Measurements from ENCODE around the gene ALDH1A1. TPM values are rescaled to one million over a fixed set of nuclear protein-coding genes. Genes with fewer than 3 reads are reported as not detected.

The ALDH1A1 gene
- total and polyA plus RNA-seq, 7 experiments from 2014 or later: 1.0 to 11.9 (median 2.0) TPM; not detected in 3

- peaks cover 0 to 4% (median 0%) of the 10 kb centered on the region in 11 donors for H3K9me3 Mint-ChIP-seq
- ChIA-PET CTCF (no interaction called here), POLR2A (no interaction called here)
- H3K4me1 Mint-ChIP-seq: no peaks in the 10 kb centered on the region
- peaks cover 0 to 10% (median 0%) of the 10 kb centered on the region in 5 donors for H3K27me3 Mint-ChIP-seq
- intact Hi-C loops (cut with micrococcal nuclease): no loop called here
- no peaks in the 10 kb centered on the region for H3K36me3 Mint-ChIP-seq
- Histone ChIP-seq H3K27me3 (ENCODE audit: control insufficient read depth in 2 of 2, insufficient read depth in 2 of 2, low read length in 2 of 2) (no peaks in the 10 kb centered on the region), H3K4me1 (ENCODE audit: control insufficient read depth in 2 of 2, insufficient read depth in 2 of 2, low read length in 2 of 2) (no peaks in the 10 kb centered on the region), H3K9me3 (ENCODE audit: control insufficient read depth in 2 of 3, low read length in 3 of 3) (no peaks in the 10 kb centered on the region), H3K4me3 (ENCODE audit: low read length) (no peak overlapping the region), H3K27ac (ENCODE audit: low read depth, low read length) (no peak overlapping the region), H3K36me3 (ENCODE audit: control insufficient read depth in 2 of 3, insufficient read depth in 3 of 3, low read length in 3 of 3) (no peaks in the 10 kb centered on the region)
- H3K4me3 Mint-ChIP-seq: no peak overlapping the region
- DNase-seq (no peak), ATAC-seq (no peak)
- no peak overlapping the region for H3K27ac Mint-ChIP-seq
Observed at GRCh38 chr9:72930828-72931227, 22.0 kb downstream of the ALDH1A1 start.

- Histone ChIP-seq H3K36me3 (ENCODE audit: control insufficient read depth in 2 of 3, insufficient read depth in 3 of 3, low read length in 3 of 3) (no peaks in the 10 kb centered on the region), H3K27ac (ENCODE audit: low read depth, low read length) (no peak overlapping the region), H3K27me3 (ENCODE audit: control insufficient read depth in 2 of 2, insufficient read depth in 2 of 2, low read length in 2 of 2) (no peaks in the 10 kb centered on the region), H3K4me1 (ENCODE audit: control insufficient read depth in 2 of 2, insufficient read depth in 2 of 2, low read length in 2 of 2) (no peaks in the 10 kb centered on the region), H3K9me3 (ENCODE audit: control insufficient read depth in 2 of 3, low read length in 3 of 3) (no peaks in the 10 kb centered on the region), H3K4me3 (ENCODE audit: low read length) (no peak overlapping the region)
- CTCF ChIA-PET: no interaction called here
- no peak for DNase-seq
- intact Hi-C loops (cut with micrococcal nuclease): no loop called here
- Mint-ChIP-seq H3K36me3 (no peaks in the 10 kb centered on the region), H3K27me3 (peaks cover 0 to 10% (median 0%) of the 10 kb centered on the region in 5 donors), H3K4me1 (no peaks in the 10 kb centered on the region), H3K4me3 (no peak overlapping the region), H3K9me3 (no peaks in the 10 kb centered on the region), H3K27ac (no peak overlapping the region)
- POLR2A ChIA-PET: no interaction called here
- ATAC-seq: no peak
Observed at GRCh38 chr9:72929542-72929941, 23.3 kb downstream of the ALDH1A1 start.

- Histone ChIP-seq H3K4me1 (ENCODE audit: control insufficient read depth in 2 of 2, insufficient read depth in 2 of 2, low read length in 2 of 2) (no peaks in the 10 kb centered on the region), H3K4me3 (ENCODE audit: low read length) (no peak overlapping the region), H3K9me3 (ENCODE audit: control insufficient read depth in 2 of 3, low read length in 3 of 3) (no peaks in the 10 kb centered on the region), H3K27ac (ENCODE audit: low read depth, low read length) (no peak overlapping the region), H3K27me3 (ENCODE audit: control insufficient read depth in 2 of 2, insufficient read depth in 2 of 2, low read length in 2 of 2) (no peaks in the 10 kb centered on the region), H3K36me3 (ENCODE audit: control insufficient read depth in 2 of 3, insufficient read depth in 3 of 3, low read length in 3 of 3) (no peaks in the 10 kb centered on the region)
- intact Hi-C loops (cut with micrococcal nuclease): no loop called here
- POLR2A ChIA-PET: no interaction called here
- Mint-ChIP-seq H3K27ac (no peak overlapping the region), H3K36me3 (no peaks in the 10 kb centered on the region), H3K4me3 (no peak overlapping the region), H3K4me1 (no peaks in the 10 kb centered on the region), H3K9me3 (no peaks in the 10 kb centered on the region), H3K27me3 (peaks cover 0 to 6% (median 0%) of the 10 kb centered on the region in 5 donors)
- ATAC-seq (no peak), DNase-seq (no peak)
- CTCF ChIA-PET: no interaction called here
Observed at GRCh38 chr9:72928042-72928507, 24.8 kb downstream of the ALDH1A1 start.

- H3K4me3 Mint-ChIP-seq: no peak overlapping the region
- CTCF ChIA-PET: no interaction called here
- H3K27me3 ChIP-seq (ENCODE audit: control insufficient read depth in 2 of 2, insufficient read depth in 2 of 2, low read length in 2 of 2): no peaks in the 10 kb centered on the region
- no peaks in the 10 kb centered on the region for H3K9me3 ChIP-seq (ENCODE audit: control insufficient read depth in 2 of 3, low read length in 3 of 3)
- no peaks in the 10 kb centered on the region for H3K36me3 ChIP-seq (ENCODE audit: control insufficient read depth in 2 of 3, insufficient read depth in 3 of 3, low read length in 3 of 3)
- peaks cover 0 to 3% (median 0%) of the 10 kb centered on the region in 11 donors for H3K9me3 Mint-ChIP-seq
- H3K27me3 Mint-ChIP-seq: peaks cover 0 to 9% (median 5%) of the 10 kb centered on the region in 5 donors
- H3K27ac Mint-ChIP-seq: no peak overlapping the region
- POLR2A ChIA-PET: no interaction called here
- no peaks in the 10 kb centered on the region for H3K4me1 Mint-ChIP-seq
- no peaks in the 10 kb centered on the region for H3K4me1 ChIP-seq (ENCODE audit: control insufficient read depth in 2 of 2, insufficient read depth in 2 of 2, low read length in 2 of 2)
- DNase-seq (no peak), ATAC-seq (no peak)
- no peak overlapping the region for H3K27ac ChIP-seq (ENCODE audit: low read depth, low read length)
- no peaks in the 10 kb centered on the region for H3K36me3 Mint-ChIP-seq
- intact Hi-C loops (cut with micrococcal nuclease): no loop called here
- H3K4me3 ChIP-seq (ENCODE audit: low read length): no peak overlapping the region
Observed at GRCh38 chr9:72926506-72926905, 26.3 kb downstream of the ALDH1A1 start.

GRCh38 chr9:72925891-72926290 lies 27.0 kb downstream of the ALDH1A1 start:
- H3K27ac Mint-ChIP-seq: no peak overlapping the region
- no peaks in the 10 kb centered on the region for H3K4me1 Mint-ChIP-seq
- Histone ChIP-seq H3K27ac (ENCODE audit: low read depth, low read length) (no peak overlapping the region), H3K9me3 (ENCODE audit: control insufficient read depth in 2 of 3, low read length in 3 of 3) (no peaks in the 10 kb centered on the region), H3K4me3 (ENCODE audit: low read length) (no peak overlapping the region), H3K27me3 (ENCODE audit: control insufficient read depth in 2 of 2, insufficient read depth in 2 of 2, low read length in 2 of 2) (no peaks in the 10 kb centered on the region), H3K36me3 (ENCODE audit: control insufficient read depth in 2 of 3, insufficient read depth in 3 of 3, low read length in 3 of 3) (no peaks in the 10 kb centered on the region), H3K4me1 (ENCODE audit: control insufficient read depth in 2 of 2, insufficient read depth in 2 of 2, low read length in 2 of 2) (no peaks in the 10 kb centered on the region)
- intact Hi-C loops (cut with micrococcal nuclease): no loop called here
- H3K36me3 Mint-ChIP-seq: no peaks in the 10 kb centered on the region
- POLR2A ChIA-PET: no interaction called here
- peak; percentile 22 for ATAC-seq
- H3K4me3 Mint-ChIP-seq: no peak overlapping the region
- H3K9me3 Mint-ChIP-seq: peaks cover 0 to 3% (median 0%) of the 10 kb centered on the region in 11 donors
- peaks cover 0 to 9% (median 5%) of the 10 kb centered on the region in 5 donors for H3K27me3 Mint-ChIP-seq
- CTCF ChIA-PET: no interaction called here
- no peak for DNase-seq

GRCh38 chr9:72925126-72925789 lies 27.6 kb downstream of the ALDH1A1 start:
- Histone ChIP-seq H3K27me3 (ENCODE audit: control insufficient read depth in 2 of 2, insufficient read depth in 2 of 2, low read length in 2 of 2) (no peaks in the 10 kb centered on the region), H3K4me3 (ENCODE audit: low read length) (no peak overlapping the region), H3K9me3 (ENCODE audit: control insufficient read depth in 2 of 3, low read length in 3 of 3) (no peaks in the 10 kb centered on the region), H3K27ac (ENCODE audit: low read depth, low read length) (no peak overlapping the region), H3K4me1 (ENCODE audit: control insufficient read depth in 2 of 2, insufficient read depth in 2 of 2, low read length in 2 of 2) (no peaks in the 10 kb centered on the region), H3K36me3 (ENCODE audit: control insufficient read depth in 2 of 3, insufficient read depth in 3 of 3, low read length in 3 of 3) (no peaks in the 10 kb centered on the region)
- H3K4me1 Mint-ChIP-seq: no peaks in the 10 kb centered on the region
- no peak overlapping the region for H3K27ac Mint-ChIP-seq
- ChIA-PET CTCF (no interaction called here), POLR2A (no interaction called here)
- no peaks in the 10 kb centered on the region for H3K36me3 Mint-ChIP-seq
- peaks cover 0 to 9% (median 5%) of the 10 kb centered on the region in 5 donors for H3K27me3 Mint-ChIP-seq
- DNase-seq (no peak), ATAC-seq (peak; percentile 64)
- H3K9me3 Mint-ChIP-seq: peaks cover 0 to 3% (median 0%) of the 10 kb centered on the region in 11 donors
- H3K4me3 Mint-ChIP-seq: no peak overlapping the region
- intact Hi-C loops (cut with micrococcal nuclease): no loop called here

GRCh38 chr9:72924154-72924790 lies 28.6 kb downstream of the ALDH1A1 start:
- Mint-ChIP-seq H3K36me3 (no peaks in the 10 kb centered on the region), H3K9me3 (peaks cover 0 to 3% (median 0%) of the 10 kb centered on the region in 11 donors), H3K4me1 (no peaks in the 10 kb centered on the region), H3K27me3 (peaks cover 0 to 10% (median 9%) of the 10 kb centered on the region in 5 donors), H3K27ac (no peak overlapping the region), H3K4me3 (no peak overlapping the region)
- no peaks in the 10 kb centered on the region for H3K27me3 ChIP-seq (ENCODE audit: control insufficient read depth in 2 of 2, insufficient read depth in 2 of 2, low read length in 2 of 2)
- no peaks in the 10 kb centered on the region for H3K4me1 ChIP-seq (ENCODE audit: control insufficient read depth in 2 of 2, insufficient read depth in 2 of 2, low read length in 2 of 2)
- ATAC-seq (no peak), DNase-seq (no peak)
- no peaks in the 10 kb centered on the region for H3K36me3 ChIP-seq (ENCODE audit: control insufficient read depth in 2 of 3, insufficient read depth in 3 of 3, low read length in 3 of 3)
- H3K27ac ChIP-seq (ENCODE audit: low read depth, low read length): no peak overlapping the region
- no peaks in the 10 kb centered on the region for H3K9me3 ChIP-seq (ENCODE audit: control insufficient read depth in 2 of 3, low read length in 3 of 3)
- CTCF ChIA-PET: no interaction called here
- no peak overlapping the region for H3K4me3 ChIP-seq (ENCODE audit: low read length)
- POLR2A ChIA-PET: no interaction called here
- intact Hi-C loops (cut with micrococcal nuclease): no loop called here
